Measurements from ENCODE around the gene SLC6A2. TPM values are rescaled to one million over a fixed set of nuclear protein-coding genes. Genes with fewer than 3 reads are reported as not detected.

SLC6A2 gene
- total RNA-seq, 2 donors from 2014 or later = 1.1 TPM; not detected in 1

GRCh38 chr16:55641430-55642056, 14.2 kb upstream of the SLC6A2 start:
- no peak overlapping the region for H3K27ac ChIP-seq (ENCODE audit: low read depth, low read length)
- Mint-ChIP-seq H3K4me3 (no peak overlapping the region), H3K27me3 (ENCODE audit: insufficient read depth) (peaks cover 4% of the 10 kb centered on the region), H3K27ac (no peak overlapping the region), H3K9me3 (no peaks in the 10 kb centered on the region), H3K36me3 (ENCODE audit: low read depth) (no peaks in the 10 kb centered on the region), H3K4me1 (no peaks in the 10 kb centered on the region)
- 94% methylated on average over 3 to 7 of the region's 7 CpGs for WGBS, 2 experiments (ENCODE audit: insufficient coverage in 1 of 2, insufficient read length in 1 of 2)
- peak; percentile 25 for DNase-seq
- no peaks in the 10 kb centered on the region for H3K27me3 ChIP-seq (ENCODE audit: control insufficient read depth, insufficient read depth, low read length, poor library complexity, severe bottlenecking)
- H3K4me3 ChIP-seq (ENCODE audit: low read length) = no peak overlapping the region
- no peaks in the 10 kb centered on the region for H3K36me3 ChIP-seq (ENCODE audit: control insufficient read depth, insufficient read depth, low read length)
- H3K4me1 ChIP-seq (ENCODE audit: control insufficient read depth, insufficient read depth, low read length) = no peaks in the 10 kb centered on the region
- no peak overlapping the region for H3K9ac ChIP-seq (ENCODE audit: extremely low read depth, low read length, poor library complexity, severe bottlenecking)
- TF ChIP-seq CTCF (conservative IDR thresholded peaks at IDR 0.05) = no peak
- no peaks in the 10 kb centered on the region for H3K9me3 ChIP-seq (ENCODE audit: control insufficient read depth, low read length)

- Mint-ChIP-seq H3K36me3 (ENCODE audit: low read depth) (no peaks in the 10 kb centered on the region), H3K4me1 (no peaks in the 10 kb centered on the region), H3K27me3 (ENCODE audit: insufficient read depth) (peaks cover 4% of the 10 kb centered on the region), H3K4me3 (no peak overlapping the region), H3K27ac (no peak overlapping the region), H3K9me3 (no peaks in the 10 kb centered on the region)
- no peak for TF ChIP-seq CTCF (conservative IDR thresholded peaks at IDR 0.05)
- Histone ChIP-seq H3K4me3 (ENCODE audit: low read length) (no peak overlapping the region), H3K36me3 (ENCODE audit: control insufficient read depth, insufficient read depth, low read length) (no peaks in the 10 kb centered on the region), H3K27me3 (ENCODE audit: control insufficient read depth, insufficient read depth, low read length, poor library complexity, severe bottlenecking) (no peaks in the 10 kb centered on the region), H3K27ac (ENCODE audit: low read depth, low read length) (no peak overlapping the region), H3K4me1 (ENCODE audit: control insufficient read depth, insufficient read depth, low read length) (no peaks in the 10 kb centered on the region), H3K9me3 (ENCODE audit: control insufficient read depth, low read length) (no peaks in the 10 kb centered on the region), H3K9ac (ENCODE audit: extremely low read depth, low read length, poor library complexity, severe bottlenecking) (no peak overlapping the region)
- DNase-seq = no peak
- WGBS, 2 experiments (ENCODE audit: insufficient coverage in 1 of 2, insufficient read length in 1 of 2) = 89 to 91% methylated on average over 1 to 3 of the region's 3 CpGs
These were observed 13.2 kb upstream of the SLC6A2 start for GRCh38 chr16:55642611-55643010.

GRCh38 chr16:55643161-55643970, 12.4 kb upstream of the SLC6A2 start:
- no peaks in the 10 kb centered on the region for H3K4me1 Mint-ChIP-seq
- Histone ChIP-seq H3K36me3 (ENCODE audit: control insufficient read depth, insufficient read depth, low read length) (no peaks in the 10 kb centered on the region), H3K27ac (ENCODE audit: low read depth, low read length) (no peak overlapping the region), H3K9ac (ENCODE audit: extremely low read depth, low read length, poor library complexity, severe bottlenecking) (no peak overlapping the region), H3K9me3 (ENCODE audit: control insufficient read depth, low read length) (no peaks in the 10 kb centered on the region), H3K4me1 (ENCODE audit: control insufficient read depth, insufficient read depth, low read length) (no peaks in the 10 kb centered on the region), H3K4me3 (ENCODE audit: low read length) (no peak overlapping the region), H3K27me3 (ENCODE audit: control insufficient read depth, insufficient read depth, low read length, poor library complexity, severe bottlenecking) (no peaks in the 10 kb centered on the region)
- no peaks in the 10 kb centered on the region for H3K9me3 Mint-ChIP-seq
- TF ChIP-seq CTCF (conservative IDR thresholded peaks at IDR 0.05) = peak; percentile 49
- H3K36me3 Mint-ChIP-seq (ENCODE audit: low read depth) = no peaks in the 10 kb centered on the region
- peak; percentile 52 for DNase-seq
- no peak overlapping the region for H3K4me3 Mint-ChIP-seq
- H3K27ac Mint-ChIP-seq = no peak overlapping the region
- WGBS, 2 experiments (ENCODE audit: insufficient coverage in 1 of 2, insufficient read length in 1 of 2) = 92 to 98% methylated on average over 7 to 11 of the region's 11 CpGs
- H3K27me3 Mint-ChIP-seq (ENCODE audit: insufficient read depth) = peaks cover 4% of the 10 kb centered on the region
